HG03060 (cell line): ENCODE data around the gene PARD3B.

Source experiments
- ATAC-seq: cut with Tn5 transposase; IDR thresholded peaks from one replicate; pipeline ENCODE4 v1.9.1; 2021; ENCODE audit warnings: low read depth, moderate number of reproducible peaks; ENCODE audit not compliant: unreplicated experiment

PARD3B gene

DNA sequence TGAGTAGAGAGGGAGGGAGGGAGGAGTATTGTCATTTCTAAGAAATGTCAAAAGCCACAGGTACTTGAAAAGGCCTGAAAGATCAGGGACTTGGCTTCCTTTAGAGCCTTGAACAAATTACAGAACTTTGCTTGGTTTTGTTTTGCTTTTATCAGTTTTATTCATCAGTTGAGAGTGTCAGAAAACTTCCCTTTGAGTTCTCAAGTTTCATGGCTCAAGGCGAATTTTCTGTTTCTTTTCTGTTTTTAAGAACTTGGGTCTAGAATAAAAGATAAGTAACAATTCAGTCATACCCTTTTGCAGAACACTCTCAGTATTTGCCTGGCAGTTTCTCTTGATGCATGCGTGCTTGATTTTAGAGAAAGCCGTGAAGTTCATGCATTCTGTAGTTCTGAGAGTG lies 531.9 kb downstream of the PARD3B start:
- no peak for ATAC-seq

DNA sequence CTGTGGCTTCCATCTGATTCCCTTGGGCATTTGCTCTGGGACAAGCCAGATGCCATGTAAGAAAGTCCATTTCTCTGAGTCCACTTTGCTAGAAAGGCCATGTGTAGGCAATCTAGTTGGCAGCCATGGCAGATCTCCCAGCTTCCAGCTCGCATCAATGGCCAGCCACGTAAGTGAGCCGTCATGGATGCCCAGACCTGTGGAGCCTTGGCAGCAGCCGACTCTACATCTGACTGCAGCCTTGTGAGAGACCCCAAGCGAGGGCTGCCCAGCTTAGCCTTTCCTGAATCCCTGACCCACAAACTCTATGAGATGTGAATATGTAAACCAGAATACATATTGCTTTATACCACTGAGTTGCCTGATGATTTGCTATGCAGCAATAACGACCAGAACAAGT lies 533.5 kb downstream of the PARD3B start:
- ATAC-seq: no peak

DNA sequence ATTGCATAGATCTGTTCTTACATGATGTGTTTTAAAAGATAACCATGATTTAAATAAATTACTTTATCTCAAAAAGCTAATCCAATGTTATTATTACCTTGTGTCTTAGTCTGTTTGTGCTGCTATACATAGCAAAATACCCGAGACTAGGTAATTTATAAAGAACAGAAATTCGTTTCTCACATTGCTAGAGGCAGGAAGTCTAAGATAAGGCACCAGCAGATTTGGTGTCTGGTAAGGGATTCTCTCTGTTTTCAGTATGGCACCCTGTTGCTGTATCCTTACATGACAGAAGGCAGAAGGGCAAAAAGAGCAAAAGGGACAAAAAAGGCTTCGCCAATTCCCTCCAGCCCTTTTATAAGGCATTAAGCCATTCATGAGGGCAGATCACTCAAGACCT lies 533.9 kb downstream of the PARD3B start:
- ATAC-seq: no peak

DNA sequence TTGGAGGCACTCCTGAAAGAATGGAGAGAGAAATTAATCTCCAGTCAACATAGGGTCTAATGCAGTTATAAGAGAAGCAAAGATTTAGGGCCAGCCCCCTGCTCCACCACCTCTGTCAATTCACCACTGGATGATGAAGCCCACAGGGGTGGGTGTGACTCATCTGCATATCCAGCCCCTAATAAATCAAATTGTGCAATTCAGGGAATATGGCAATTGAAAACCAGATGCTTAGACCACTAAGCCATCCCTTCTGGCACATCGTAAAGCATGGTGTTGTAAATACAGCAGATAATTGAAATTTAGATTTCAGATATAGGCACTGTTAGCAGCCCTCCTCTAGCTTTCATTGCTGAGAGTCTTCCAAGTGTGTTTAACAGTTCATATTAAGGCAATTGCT lies 541.4 kb downstream of the PARD3B start:
- ATAC-seq: no peak

DNA sequence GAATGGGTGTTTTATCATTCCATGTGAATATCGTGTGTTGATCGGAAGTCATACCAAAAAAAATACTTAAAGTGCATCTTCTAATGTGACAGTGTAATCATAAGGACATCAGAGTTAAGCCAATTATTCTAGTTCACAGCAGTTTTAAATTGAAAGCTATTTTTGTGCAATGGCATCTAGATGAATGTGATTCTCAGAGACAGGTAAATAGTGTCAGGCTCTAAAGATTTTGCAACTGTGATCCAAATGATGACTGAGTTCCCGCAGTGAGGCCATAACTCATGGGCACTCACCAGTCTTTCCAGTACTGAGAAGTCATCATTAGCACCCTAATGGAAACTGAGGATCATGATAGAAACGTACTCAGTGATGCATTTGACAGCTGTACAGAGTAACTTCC lies 542.6 kb downstream of the PARD3B start:
- no peak for ATAC-seq

DNA sequence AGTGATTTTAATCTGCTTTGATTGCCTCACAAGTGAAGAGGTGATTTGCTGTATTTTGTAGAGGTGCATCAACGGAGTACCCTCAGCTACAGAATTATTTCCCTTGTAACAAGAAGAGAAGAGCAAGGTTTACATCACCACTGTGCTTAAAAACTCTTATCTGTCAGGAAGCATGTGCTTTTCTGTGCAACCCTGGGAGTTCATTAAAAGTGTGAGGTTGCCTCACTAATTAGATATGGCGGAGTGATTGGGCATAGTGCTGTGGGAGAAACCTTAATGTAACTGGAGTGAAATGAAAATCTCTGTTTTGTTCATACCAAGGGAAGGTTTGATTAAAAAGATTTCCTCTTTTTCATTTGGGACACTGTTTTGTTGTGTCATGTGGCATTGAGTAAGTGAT lies 544.7 kb downstream of the PARD3B start:
- no peak for ATAC-seq

DNA sequence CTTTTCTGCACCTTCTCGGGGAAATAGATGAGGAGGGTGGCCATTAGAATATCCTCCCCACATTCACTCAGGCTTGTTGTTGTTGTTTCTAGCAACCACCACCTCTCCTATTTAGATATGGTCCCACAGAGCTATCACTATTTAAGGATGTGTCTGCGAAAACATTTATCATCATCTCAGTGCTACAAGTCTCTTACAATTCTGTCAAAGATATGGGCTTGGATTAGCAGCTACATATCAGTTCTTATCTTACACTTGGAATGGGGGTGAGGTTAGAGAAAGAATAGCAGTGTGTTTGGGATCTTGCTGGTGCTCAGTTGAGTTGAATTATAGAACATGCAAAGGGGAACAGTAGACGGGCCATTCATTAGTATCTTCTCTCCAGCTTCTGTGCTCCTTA lies 546.1 kb downstream of the PARD3B start:
- no peak for ATAC-seq

DNA sequence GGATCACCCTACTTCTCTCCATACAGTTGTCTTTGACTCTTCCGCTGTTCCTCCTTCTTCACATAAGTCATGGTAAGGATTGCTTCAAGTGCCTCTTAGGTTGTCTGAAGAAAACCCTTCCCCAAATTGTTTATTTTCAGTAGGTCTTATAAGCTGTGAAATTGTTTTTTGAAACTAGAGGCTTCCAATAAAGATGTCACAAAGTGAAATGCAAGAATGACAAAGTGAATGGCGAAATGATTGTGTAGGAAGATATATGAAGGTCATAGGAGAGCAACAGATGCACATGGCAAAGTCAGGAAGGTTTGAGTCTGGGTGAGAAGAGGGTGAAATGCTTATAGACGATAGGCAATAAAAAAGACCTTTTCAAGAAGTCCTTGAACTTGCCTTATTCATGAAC lies 548.8 kb downstream of the PARD3B start:
- no peak for ATAC-seq

DNA sequence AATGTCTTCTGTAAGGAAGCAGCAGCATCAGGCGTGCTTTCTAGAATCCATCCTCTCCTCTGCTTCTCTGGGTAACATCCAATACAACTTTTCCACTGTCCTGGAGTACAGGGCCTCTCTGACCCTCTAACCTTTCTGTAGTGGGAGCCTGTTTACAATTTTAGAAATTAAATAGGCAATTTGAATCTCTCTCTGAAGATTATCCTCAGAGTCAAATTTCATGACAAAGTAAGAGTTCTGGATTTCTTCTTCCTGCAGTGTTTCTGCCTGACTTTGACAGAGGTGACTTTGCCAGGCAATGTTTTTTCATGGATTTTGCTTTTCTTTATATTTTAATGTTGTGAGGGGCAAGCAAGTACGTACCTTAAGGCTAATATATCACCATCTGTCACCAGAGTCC lies 558.4 kb downstream of the PARD3B start:
- ATAC-seq: no peak

DNA sequence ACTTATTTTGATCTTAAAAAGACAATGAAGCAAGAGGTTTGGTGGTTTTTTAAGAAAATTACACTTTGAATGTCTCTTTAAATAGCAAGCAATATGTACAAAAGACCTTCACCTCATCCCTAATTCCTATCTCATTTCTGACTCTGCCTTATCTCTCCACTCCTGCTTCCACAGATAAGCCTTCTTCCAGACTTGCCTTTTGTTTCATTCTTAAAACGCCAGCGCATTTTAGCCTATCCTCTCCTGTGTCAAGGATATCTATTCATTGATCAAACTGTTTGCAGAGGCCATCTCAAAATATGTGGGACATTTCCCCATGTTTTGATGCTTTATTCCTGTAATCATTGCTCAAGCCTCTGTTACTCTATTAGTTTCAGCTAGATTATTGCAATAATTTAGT lies 562.5 kb downstream of the PARD3B start:
- no peak for ATAC-seq

DNA sequence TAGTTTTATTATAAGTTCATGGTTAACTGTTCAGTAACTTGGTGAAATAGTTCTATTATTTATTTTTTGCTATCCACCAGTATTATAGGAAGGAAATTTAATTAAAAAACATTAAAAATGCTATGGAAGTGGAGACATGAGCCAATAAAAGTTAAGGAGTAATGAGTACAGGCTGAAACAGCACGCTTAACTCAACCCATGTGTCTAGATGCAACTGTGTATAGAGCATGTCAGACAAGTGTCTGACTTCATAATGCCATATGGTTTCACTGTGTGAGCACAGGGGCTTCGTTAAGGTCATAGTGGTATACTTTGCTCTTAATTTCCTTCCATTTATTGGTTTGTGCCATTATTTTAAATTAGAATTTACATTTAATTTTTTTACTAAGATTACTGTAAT lies 570.2 kb downstream of the PARD3B start:
- no peak for ATAC-seq

DNA sequence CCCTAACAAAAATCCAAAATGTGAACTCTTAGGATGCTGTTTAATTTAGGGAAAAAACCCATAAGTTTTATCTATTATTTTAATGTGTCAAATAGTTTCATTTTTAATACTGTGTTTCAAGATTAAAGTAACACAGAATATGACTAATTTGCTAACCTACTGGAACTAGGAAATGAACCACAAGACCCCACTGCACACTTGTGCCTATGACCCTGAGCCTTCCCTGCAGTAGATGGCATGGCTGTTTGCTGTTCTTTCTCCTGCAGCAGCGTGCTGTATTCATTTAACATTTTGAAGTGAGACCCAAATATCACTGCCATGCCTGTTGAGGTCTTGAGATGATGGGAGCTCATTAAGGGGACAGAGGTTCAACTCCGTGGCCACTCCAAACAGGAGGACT lies 571.9 kb downstream of the PARD3B start:
- no peak for ATAC-seq

DNA sequence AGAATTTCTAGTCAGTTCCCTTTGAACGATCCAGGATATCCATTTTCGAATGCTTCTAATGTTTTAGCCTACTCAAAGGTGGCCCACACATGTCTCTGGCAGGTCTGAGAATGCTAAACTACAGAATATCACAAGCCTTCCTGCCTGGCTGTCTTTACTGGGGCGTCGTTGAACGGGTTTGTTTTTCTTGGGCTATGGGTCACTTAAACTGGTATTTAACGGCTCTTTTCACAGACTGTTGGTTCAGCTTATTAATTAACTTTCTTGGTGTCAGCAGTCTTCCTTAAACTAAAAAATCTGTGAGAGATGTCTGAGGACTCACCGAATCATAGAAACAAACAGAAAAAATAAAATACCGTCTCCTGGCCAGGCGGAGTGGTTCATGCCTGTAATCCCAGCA lies 573.9 kb downstream of the PARD3B start:
- no peak for ATAC-seq

DNA sequence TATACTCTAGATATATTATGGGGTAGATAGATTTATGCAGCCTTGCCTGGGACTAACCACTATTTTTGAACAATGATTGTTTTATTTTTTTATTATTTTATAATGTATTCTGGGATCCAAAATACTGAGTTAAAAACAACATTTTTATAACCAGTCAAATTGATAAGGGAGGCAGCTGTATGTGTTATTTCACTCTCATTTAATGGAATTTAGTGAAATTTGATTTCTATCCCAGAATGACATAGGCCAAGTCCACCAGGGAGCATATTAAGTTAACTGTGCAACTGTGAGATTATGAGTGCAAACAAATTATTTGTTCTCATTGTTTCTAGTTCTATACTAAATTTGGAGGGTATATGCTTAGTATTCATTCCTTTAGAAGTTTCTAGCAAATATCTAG lies 583.5 kb downstream of the PARD3B start:
- ATAC-seq: no peak

DNA sequence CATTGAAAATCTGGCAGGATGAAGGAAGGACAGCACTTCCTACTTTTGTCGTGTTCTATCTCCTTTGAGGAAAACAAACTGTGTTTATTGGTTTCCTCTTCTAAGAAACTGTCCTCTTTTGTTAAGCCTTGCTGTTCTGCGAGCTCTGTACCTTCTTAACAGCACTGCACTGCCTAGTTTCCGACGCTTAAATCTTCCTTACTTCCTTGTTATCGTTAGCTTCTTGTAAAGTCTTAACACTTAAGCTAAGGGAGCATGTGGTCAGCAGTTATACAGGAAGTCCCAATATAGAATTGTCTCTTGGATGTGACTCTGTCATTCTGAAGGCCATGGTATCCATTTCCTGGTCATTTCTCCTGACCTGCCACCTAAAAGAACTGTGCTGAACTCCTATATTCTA lies 584.3 kb downstream of the PARD3B start:
- ATAC-seq: no peak

DNA sequence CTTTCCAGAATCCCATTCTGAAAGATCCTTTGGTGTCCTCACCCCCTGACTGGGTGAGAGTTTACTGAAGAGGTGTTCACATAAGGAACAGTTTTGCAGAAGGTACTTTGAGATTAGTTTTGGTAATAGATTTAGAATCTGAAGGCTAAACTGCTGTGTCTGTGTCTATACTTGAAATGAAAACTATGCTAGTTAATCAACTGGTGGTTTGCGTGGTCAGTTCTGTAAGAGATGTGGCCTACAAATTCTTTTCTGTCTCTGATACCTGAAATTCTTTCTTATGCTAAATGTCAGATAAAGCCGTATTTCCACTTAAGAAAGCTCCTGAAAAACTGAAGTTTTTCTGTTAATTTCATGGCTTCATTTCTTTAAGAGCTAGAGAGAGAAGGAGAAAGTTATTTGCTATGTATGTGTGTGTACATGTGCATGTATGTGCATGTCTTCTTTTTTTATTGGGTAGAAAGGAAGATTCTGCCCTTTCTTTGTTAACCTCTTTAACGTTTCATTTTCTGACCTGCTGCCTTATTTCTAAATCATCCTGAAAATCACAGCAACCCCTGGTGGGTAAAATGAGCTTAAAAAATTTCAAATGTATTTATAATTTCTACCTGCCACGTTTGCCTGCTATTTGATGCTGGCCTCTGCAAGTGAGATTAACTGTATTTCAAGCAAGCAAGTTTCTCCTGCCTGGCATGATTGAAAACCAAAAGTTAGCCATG lies 585.0 kb downstream of the PARD3B start:
- no peak for ATAC-seq

DNA sequence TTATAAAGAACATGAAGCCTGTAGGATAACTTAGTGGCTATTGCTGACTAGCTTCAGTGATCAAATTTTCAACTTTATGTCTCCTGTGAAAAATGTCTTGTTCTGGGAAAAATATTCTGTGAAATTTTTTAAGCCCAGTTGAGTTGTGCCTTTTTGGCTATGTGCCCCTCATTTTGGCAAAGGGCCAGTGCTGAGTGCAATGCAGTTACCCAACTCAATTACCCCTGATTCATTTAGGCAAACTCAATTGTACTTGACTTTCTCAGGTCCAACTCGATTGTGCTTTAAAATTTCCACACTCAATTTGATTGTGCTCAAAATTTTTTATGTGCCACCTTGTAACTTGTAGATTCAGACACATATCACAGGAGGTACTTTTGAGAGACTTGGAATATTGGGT lies 588.3 kb downstream of the PARD3B start:
- no peak for ATAC-seq

DNA sequence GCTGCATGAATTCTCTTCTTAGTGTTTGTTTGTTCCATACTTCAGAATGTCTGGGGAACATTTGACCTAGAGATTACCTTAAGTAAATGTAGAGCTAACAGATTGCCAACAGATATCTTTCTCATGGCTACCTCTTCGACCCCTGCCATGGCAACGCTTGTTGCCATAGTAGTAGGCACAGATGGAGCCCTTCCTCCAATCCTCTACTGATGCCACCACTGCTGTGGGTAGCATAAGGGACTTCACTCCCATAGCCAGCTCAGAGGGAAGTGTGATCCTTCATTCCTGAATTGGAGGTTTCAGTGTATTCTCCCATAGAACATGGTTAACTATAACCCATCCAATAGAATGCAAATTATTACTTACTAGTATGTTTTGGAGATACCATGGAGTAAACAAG lies 593.5 kb downstream of the PARD3B start:
- ATAC-seq: no peak

DNA sequence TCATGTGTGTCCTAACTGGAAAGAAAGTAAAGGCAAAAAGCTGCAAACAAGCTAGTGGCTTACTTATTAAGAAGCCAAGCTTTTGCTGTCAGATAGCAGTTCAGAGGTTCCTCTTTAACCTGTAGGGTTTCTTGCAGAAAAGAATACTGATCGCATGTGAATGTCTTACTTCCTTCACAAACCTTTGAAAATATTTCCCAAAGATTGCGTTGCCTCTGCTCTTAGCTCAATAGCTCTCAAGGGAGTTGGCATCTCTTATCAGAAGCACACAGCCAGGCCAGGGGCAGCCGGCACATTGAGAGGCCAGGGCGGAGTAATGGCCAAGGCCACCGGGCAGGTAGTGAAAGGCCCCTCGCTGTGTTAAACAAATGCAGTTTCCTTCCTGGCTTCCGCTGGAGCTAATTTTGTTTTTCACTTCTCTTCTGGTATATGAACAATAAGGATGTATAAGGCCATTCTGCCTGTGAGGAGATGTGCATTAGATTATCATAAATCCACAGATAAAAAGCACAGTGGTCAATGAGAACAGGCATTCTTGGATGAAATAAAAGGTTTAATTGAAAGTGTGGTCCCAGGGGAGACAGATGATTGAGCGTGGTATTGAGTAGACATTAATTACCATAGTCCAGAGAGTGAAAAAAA lies 594.7 kb downstream of the PARD3B start:
- ATAC-seq: peak; percentile 41

DNA sequence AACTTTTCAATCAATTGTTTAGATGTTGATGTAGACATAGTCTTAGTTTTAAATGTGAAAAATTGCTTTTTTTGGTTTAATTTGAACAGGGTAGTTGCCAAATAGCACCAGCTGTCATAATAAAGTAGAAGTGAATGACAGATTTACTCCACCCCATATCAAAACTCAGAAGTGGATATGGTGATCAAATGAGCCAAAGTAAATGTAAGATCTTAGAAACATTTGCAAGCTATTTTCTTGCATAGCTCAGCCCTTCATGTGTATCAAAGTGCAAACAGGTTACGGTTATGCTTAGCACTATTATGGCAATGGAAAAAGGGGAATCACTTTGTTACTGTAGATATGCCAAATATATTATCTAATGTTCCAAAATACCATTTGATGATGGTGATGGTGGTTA lies 596.1 kb downstream of the PARD3B start:
- ATAC-seq: no peak

DNA sequence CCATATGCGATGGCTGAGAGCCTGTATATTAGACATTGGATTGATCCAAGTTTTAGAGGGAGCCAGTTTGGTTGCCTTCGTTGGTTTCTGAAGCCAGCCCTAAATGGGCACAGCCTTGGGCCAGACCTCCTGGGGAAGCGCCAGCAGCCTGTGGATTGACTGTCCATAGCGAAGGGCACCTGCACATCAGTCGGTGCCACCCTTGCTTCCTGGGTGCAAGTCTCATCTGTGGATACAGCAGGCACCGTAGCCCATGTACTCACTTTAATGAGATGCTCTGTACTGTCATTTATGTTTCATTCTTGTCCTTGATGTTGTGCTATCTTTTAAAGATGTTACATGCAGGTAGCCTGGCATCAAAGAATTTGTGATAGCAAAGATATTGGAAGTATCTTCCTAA lies 600.6 kb downstream of the PARD3B start:
- ATAC-seq: no peak

DNA sequence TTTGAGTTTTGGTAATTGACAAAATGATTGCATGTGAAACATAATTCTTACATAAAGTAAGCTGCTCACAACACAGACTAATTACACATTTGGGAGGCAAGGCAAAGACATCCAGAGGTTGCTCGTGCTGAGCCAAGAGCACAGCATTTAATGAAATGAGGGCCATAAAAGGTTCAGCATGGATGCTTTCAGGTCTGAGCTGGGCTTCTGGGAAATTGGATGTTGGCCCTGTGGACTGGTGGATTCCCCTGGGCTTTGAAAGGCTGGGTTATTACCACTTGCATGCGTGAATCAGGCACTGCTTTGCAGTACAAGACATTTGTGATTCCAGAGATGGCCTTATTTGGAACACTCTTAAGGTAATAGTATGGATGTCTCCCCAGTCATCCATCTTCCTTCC lies 603.5 kb downstream of the PARD3B start:
- no peak for ATAC-seq

DNA sequence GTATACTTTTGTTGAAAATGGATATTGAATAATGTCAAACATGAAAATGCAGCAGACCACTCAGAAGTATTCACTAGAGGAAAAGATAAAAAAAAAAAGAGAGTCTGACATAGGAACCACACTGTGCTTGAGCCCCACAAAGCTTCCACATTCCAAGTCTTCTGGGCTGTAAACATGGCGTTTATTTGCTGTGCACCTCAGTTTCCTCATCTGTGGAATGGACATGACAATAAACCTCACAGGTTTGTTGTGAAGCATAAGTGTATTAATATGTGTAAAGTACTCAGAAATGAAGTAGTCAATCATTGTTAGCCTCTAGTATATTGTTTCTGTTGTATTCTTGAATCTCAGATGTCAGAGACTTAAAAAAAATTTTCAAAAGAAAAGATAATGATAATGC lies 611.2 kb downstream of the PARD3B start:
- no peak for ATAC-seq
